Fibroblast of the aortic adventitia (primary cell): ENCODE measurements around the gene NPLOC4. TPM values are rescaled to one million over a fixed set of nuclear protein-coding genes. Genes with fewer than 3 reads are reported as not detected.

Experiments used
- DNase-seq: peaks from one replicate; pipeline ENCODE4 v3.0.0-alpha.2; 2010; ENCODE audit warnings: low read depth
- H3K4me3 ChIP-seq: 2 replicates; pipeline ENCODE4 v1.5.1; 2011; ENCODE audit warnings: low read depth, mild to moderate bottlenecking, control low read depth, low read length, moderate library complexity
- CTCF ChIP-seq: IDR thresholded peaks from 2 replicates; pipeline ENCODE4 v1.5.1; 2011; ENCODE audit warnings: mild to moderate bottlenecking, low read length, control low read depth, inconsistent platforms; ENCODE audit not compliant: insufficient read depth
- total RNA-seq: library from RNA; depleted of rRNA; stranded (reverse); fragments of >200 nt; gene quantifications from 2 replicates; pipeline ENCODE4 v1.2.3, GENCODE V29; 2012; ENCODE audit warnings: low replicate concordance

The NPLOC4 gene
- total RNA-seq, 1 donor, result 60.3 TPM

- DNase-seq, result no peak
- no peak for TF ChIP-seq CTCF
- H3K4me3 ChIP-seq, result no peak overlapping the region
These were observed 55.2 kb downstream of the NPLOC4 start for GRCh38 chr17:81581758-81582157.

GRCh38 chr17:81580481-81580880 lies 56.4 kb downstream of the NPLOC4 start:
- no peak for DNase-seq
- TF ChIP-seq CTCF, result no peak
- H3K4me3 ChIP-seq, result no peak overlapping the region

- H3K4me3 ChIP-seq, result no peak overlapping the region
- TF ChIP-seq CTCF, result no peak
- DNase-seq, result peak; percentile 82
These were observed 57.0 kb downstream of the NPLOC4 start for GRCh38 chr17:81579821-81580321.

GRCh38 chr17:81579298-81579697 lies 57.6 kb downstream of the NPLOC4 start:
- TF ChIP-seq CTCF, result no peak
- H3K4me3 ChIP-seq, result no peak overlapping the region
- DNase-seq, result no peak

- DNase-seq, result no peak
- no peak for TF ChIP-seq CTCF
- no peak overlapping the region for H3K4me3 ChIP-seq
These were observed 58.2 kb downstream of the NPLOC4 start for GRCh38 chr17:81578561-81579225.

- H3K4me3 ChIP-seq, result no peak overlapping the region
- TF ChIP-seq CTCF, result no peak
- peak; percentile 28 for DNase-seq
These were observed 58.9 kb downstream of the NPLOC4 start for GRCh38 chr17:81578038-81578441.
